HG03565 (cell line): ENCODE results near the gene ZNF487.

Experiments
- ATAC-seq: cut with Tn5 transposase; IDR thresholded peaks from one replicate; pipeline ENCODE4 v1.9.1; 2021; ENCODE audit warnings: mild to moderate bottlenecking, moderate library complexity; ENCODE audit not compliant: unreplicated experiment

ZNF487 gene

DNA sequence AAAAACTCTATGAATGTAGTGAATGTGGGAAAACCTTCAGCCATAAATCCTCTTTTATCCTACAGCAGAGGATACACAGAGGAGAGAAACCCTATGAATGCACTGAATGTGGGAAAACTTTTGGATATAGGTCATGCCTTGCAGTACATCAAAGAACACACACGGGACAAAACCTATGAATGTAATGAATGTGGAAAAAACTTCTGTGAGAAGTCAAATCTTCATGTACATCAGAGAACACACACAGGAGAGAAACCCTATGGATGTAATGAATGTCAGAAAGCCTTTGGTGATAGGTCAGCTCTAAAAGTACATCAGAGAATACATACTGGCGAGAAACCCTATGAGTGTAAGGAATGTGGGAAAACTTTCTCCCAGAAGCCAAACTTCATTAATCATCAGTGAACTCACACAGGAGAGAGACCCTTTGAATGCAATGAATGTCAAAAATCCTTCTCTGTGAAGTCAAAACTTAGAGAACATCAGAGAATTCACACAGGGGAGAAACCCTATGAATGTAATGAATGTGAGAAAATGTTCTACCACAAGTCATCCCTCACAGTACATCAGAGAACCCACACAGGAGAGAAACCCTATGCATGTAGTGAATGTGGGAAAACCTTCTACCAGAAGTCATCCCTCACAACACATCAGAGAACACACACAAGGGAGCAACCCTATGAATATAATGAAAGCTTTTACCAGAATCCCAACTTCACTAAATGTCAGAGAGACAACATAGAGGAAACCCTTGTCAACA is 45.6 kb downstream of the ZNF487 start:
- no peak for ATAC-seq

DNA sequence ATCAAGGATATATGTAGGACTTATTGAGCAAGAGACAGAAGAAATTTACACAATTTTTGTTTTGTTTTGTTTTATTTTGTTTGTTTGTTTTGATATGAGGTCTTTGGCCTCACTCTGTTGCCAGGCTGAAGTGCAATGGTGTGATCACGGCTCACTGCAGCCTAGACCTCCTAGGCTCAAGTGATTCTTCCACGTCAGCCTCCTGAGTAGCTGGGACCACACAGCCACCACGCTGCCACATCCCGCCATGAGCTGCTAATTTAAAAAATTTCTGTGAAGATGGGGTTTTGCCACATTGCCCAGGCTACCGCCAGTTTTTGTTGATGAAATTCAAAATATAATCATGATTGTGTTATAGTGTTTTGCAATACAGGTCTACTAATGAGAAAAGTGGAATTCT is 54.9 kb downstream of the ZNF487 start:
- no peak for ATAC-seq

DNA sequence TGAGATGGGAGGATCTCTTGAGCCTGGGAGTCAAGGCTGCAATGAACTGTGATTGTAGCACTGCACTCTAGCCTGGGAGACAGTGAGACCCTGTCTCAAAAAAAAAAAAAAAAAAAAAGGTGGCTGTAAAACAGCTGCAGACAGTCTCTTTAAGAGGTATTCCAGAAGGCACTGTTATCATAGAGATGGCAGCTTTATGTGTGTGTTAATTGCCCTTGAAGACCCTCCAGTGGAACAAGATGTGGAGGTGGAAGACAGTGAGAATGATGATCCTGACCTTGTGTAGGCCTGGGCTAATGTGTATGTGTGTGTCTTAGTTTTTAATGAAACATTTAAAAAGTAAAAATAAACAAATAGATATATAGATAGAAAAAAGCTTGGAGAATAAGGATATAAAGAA is 66.0 kb downstream of the ZNF487 start:
- no peak for ATAC-seq

DNA sequence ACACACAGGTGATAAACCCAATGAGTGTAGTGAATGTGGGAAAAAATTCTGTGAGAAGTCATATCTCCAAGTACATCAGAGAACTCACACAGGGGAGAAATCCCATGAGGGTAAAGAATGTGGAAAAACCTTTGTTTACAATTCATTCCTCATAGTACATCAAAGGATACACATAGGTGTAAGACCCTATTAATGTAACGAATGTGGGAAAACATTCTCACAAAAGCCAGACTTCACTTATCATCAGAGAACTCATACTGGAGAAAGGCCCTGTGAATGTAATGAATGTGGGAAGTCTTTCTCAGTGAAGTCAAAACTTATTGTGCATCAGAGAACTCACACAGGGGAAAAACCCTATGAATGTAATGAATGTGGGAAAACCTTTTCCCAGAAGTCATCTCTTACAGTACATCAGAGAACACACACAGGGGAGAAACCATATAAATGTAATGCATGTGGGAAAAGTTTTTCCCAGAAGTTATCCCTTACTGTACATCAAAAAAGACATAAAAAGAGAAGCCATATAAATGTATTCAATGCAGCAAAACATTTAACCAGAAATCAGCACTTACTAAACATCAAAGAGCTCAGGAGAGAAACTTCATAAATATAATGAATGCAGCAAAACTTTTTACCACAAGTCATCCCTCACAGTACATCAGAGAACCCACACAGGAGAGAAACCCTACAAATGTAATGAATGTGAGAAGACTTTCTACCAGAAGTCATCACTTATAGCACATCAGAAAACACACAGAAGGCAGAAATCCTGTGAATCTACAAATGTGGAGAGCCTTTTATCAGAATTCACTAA is 87.7 kb downstream of the ZNF487 start:
- no peak for ATAC-seq
